Lower leg skin (tissue), 3 donors: ENCODE measurements around the gene MYMX.

Experiments
- POLR2A ChIP-seq, 2 donors: fragments of 450-650 bp; IDR thresholded peaks; one replicate each; pipeline ENCODE4 v1.6.1; 2016 to 2017; ENCODE audit warnings: antibody characterized with exemption in 2 of 2, mild to moderate bottlenecking in 1 of 2, moderate library complexity in 1 of 2
- TF ChIP-seq, protein P1 (sequence below), 3 donors: fragments of 450-650 bp; IDR thresholded peaks; one replicate each; pipeline ENCODE4 v1.5.1; 2016; ENCODE audit warnings: antibody characterized with exemption in 3 of 3, mild to moderate bottlenecking in 3 of 3, moderate library complexity in 2 of 3

DNA sequence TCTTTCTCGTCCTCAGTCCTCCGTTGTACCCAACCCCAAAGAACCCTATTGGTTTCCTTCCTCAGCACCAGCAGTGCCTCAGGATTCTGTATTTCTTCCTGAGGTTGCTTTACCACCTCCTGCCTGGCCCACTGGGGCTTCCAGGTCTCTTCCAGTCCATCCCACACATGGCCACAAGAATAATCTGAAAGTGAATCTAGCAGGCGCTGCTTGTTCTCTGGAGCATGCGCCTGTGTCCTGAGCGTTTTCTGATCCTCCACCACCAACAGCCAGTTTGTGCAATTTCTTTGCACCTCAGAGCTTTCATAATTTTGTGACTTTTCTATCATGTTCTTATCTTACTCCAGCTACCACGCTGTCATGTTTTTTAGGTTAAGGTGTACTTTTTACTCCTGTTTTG lies 18.5 kb downstream of the MYMX start:
- TF ChIP-seq, protein P1, sequence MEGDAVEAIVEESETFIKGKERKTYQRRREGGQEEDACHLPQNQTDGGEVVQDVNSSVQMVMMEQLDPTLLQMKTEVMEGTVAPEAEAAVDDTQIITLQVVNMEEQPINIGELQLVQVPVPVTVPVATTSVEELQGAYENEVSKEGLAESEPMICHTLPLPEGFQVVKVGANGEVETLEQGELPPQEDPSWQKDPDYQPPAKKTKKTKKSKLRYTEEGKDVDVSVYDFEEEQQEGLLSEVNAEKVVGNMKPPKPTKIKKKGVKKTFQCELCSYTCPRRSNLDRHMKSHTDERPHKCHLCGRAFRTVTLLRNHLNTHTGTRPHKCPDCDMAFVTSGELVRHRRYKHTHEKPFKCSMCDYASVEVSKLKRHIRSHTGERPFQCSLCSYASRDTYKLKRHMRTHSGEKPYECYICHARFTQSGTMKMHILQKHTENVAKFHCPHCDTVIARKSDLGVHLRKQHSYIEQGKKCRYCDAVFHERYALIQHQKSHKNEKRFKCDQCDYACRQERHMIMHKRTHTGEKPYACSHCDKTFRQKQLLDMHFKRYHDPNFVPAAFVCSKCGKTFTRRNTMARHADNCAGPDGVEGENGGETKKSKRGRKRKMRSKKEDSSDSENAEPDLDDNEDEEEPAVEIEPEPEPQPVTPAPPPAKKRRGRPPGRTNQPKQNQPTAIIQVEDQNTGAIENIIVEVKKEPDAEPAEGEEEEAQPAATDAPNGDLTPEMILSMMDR (IDR thresholded peaks at IDR 0.05): no peak
- TF ChIP-seq POLR2A (IDR thresholded peaks at IDR 0.05): no peak
